Upper lobe of right lung (tissue), 1 donor: Measurements from ENCODE around the gene CALD1. TPM values are rescaled to one million over a fixed set of nuclear protein-coding genes. Genes with fewer than 3 reads are reported as not detected.

ENCODE experiments used
- ATAC-seq: fragments of 200-7000 bp; cut with Tn5 transposase; one replicate; pipeline ENCODE4 v1.9.1; 2020; ENCODE audit warnings: mild to moderate bottlenecking, moderate library complexity
- DNase-seq: peaks from one replicate; pipeline ENCODE4 v3.0.0-alpha.2; 2020
- H3K27ac ChIP-seq: fragments of 200-600 bp; one replicate; pipeline ENCODE4 v1.8.0; 2022
- H3K27me3 ChIP-seq: fragments of 200-600 bp; one replicate; pipeline ENCODE4 v1.8.0; 2022; ENCODE audit warnings: mild to moderate bottlenecking
- H3K36me3 ChIP-seq: fragments of 200-600 bp; one replicate; pipeline ENCODE4 v1.8.0; 2022
- H3K4me1 ChIP-seq: fragments of 200-600 bp; one replicate; pipeline ENCODE4 v1.8.0; 2022
- H3K4me3 ChIP-seq: fragments of 200-600 bp; one replicate; pipeline ENCODE4 v1.8.0; 2022; ENCODE audit warnings: mild to moderate bottlenecking
- H3K9me3 ChIP-seq: fragments of 200-600 bp; one replicate; pipeline ENCODE4 v1.8.0; 2022
- intact Hi-C: fragments of 100-400 bp; cut with DNase I; formaldehyde crosslinking; loops from one replicate; pipeline ENCODE4 v1.11.0; 2022
- total RNA-seq: library from RNA; stranded (reverse); fragmentation: NEBNext Ultra II Directional; extraction: Animal tissue kit (Norgen Biotek cat#: 25700); gene quantifications from one replicate; pipeline ENCODE4 v1.2.1, GENCODE V29; 2021
- TF ChIP-seq, protein P1 (sequence below): fragments of 200-600 bp; IDR thresholded peaks from one replicate; pipeline ENCODE4 v1.8.0; 2022; ENCODE audit warnings: antibody characterized with exemption
- donor health status: DM: no; HTN: yes; CAD: no; lungs with severe emphysema.

CALD1 gene
- total RNA-seq, 1 donor from 2014 or later = 213 TPM

DNA sequence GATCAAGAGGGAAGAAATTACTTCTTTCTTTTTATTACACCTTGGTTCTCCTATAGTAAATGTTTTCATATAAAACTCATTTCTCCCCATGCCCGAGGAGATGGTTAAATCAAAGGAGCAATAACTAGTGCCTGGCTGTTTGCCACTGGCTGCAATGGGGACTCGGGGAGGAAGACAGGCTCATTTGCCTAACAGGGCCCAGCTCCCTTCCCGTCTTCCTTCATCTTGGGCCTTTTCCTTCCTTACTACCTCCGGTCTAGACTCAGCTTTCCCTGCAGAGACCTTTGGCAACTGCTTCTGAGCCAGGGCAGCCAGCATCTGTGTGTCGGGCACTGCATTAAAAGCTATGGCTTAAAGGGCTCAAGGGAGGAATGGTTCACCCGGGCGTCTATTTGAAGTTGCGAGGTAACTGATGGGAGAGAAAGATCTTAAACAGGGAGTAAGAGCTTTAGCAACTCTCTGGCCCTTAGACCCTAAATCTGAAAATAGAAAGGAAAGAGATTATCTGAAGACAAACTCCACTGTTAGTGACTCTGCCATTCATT lies 63.5 kb downstream of the CALD1 start:
- Histone ChIP-seq H3K9me3 (no peaks in the 10 kb centered on the region), H3K27ac (no peak overlapping the region), H3K36me3 (peaks cover 9% of the 10 kb centered on the region), H3K27me3 (no peaks in the 10 kb centered on the region), H3K4me3 (no peak overlapping the region), H3K4me1 (no peaks in the 10 kb centered on the region)
- DNase-seq (no peak), ATAC-seq (no peak)
- TF ChIP-seq, protein P1, sequence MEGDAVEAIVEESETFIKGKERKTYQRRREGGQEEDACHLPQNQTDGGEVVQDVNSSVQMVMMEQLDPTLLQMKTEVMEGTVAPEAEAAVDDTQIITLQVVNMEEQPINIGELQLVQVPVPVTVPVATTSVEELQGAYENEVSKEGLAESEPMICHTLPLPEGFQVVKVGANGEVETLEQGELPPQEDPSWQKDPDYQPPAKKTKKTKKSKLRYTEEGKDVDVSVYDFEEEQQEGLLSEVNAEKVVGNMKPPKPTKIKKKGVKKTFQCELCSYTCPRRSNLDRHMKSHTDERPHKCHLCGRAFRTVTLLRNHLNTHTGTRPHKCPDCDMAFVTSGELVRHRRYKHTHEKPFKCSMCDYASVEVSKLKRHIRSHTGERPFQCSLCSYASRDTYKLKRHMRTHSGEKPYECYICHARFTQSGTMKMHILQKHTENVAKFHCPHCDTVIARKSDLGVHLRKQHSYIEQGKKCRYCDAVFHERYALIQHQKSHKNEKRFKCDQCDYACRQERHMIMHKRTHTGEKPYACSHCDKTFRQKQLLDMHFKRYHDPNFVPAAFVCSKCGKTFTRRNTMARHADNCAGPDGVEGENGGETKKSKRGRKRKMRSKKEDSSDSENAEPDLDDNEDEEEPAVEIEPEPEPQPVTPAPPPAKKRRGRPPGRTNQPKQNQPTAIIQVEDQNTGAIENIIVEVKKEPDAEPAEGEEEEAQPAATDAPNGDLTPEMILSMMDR = no peak
- intact Hi-C loops = no loop called here

DNA sequence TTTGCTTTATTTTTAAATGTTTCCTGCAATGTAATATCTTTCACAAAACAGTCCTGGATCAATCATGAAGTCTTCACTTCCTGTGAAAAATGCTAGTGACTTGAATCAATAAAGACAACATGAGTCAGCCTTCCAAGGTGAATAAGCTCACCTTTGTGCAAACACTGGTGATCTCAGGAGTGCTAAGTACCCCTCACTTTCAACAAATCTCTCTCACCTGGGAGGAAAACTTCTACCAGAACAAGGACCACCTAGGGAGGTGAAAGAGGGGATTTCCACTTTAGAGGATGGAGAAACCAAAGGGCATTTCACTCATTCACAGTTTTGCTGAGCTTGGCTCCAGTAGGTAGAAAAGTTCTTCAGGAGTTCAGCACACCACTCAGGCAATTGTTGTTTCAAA lies 64.8 kb downstream of the CALD1 start:
- no peaks in the 10 kb centered on the region for H3K9me3 ChIP-seq
- H3K4me1 ChIP-seq = no peaks in the 10 kb centered on the region
- intact Hi-C loops = no loop called here
- TF ChIP-seq, protein P1 = no peak
- no peaks in the 10 kb centered on the region for H3K27me3 ChIP-seq
- ATAC-seq = no peak
- no peak for DNase-seq
- no peak overlapping the region for H3K27ac ChIP-seq
- no peak overlapping the region for H3K4me3 ChIP-seq
- H3K36me3 ChIP-seq = peaks cover 9% of the 10 kb centered on the region

DNA sequence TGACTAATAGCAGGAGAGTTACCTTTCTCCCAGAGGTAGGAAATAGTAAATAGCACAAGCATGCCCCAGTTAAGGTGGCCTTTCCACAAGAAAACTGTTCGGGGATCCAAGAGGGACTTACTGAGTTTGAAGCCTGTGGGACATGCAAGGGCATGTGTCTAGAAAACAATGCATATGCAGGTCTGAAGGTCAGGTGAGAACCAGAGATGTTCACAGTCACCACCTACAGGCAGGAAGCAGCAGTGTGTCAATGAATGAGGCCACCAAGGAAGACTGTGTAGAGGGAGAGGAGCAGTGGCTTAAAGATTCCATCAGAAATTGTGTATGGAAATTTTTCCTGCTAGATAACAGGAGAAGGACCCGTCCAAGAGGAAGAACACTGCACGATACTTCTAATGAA lies 66.0 kb downstream of the CALD1 start:
- Histone ChIP-seq H3K4me3 (no peak overlapping the region), H3K4me1 (no peaks in the 10 kb centered on the region), H3K27ac (no peak overlapping the region), H3K27me3 (no peaks in the 10 kb centered on the region), H3K36me3 (peaks cover 9% of the 10 kb centered on the region), H3K9me3 (no peaks in the 10 kb centered on the region)
- intact Hi-C loops = no loop called here
- no peak for ATAC-seq
- TF ChIP-seq, protein P1 = peak; percentile 5
- DNase-seq = no peak

DNA sequence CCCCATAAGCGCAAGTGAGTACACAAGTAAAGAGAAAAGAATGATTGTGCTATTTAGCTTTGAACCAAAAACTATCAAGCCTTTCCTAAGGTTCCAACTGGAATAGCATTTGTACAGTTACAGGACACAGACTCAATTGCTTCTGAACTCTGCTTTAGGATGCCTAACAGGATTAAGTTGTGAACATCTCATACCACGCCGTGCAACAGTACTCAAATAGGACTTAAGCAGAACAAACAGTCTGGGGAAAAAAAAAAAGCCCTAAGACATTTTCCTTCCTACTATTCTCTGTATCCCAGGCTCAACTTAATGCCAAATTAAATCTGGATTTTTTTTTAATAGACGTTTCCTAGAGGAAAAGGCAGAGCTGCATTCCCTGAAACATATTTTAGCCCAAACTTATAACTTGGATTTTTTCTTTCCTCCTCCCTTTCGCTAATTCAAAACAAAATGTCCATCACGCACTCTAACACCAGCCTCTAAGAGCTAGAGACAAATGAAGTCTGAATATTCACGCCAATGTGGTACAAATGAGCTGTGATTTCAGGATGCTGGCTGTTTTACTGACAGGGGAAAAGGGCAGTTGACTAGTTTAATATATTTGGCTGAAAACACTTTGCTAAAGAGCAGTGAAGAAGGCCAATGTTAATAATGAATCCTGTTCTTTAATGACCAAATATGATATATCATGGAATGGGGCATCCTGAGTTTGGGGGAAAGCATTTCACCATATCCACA lies 68.6 kb downstream of the CALD1 start:
- Histone ChIP-seq H3K4me1 (no peaks in the 10 kb centered on the region), H3K27ac (no peak overlapping the region), H3K4me3 (no peak overlapping the region), H3K27me3 (no peaks in the 10 kb centered on the region), H3K36me3 (peaks cover 9% of the 10 kb centered on the region), H3K9me3 (no peaks in the 10 kb centered on the region)
- TF ChIP-seq, protein P1 = no peak
- ATAC-seq (no peak), DNase-seq (no peak)
- intact Hi-C loops = no loop called here

DNA sequence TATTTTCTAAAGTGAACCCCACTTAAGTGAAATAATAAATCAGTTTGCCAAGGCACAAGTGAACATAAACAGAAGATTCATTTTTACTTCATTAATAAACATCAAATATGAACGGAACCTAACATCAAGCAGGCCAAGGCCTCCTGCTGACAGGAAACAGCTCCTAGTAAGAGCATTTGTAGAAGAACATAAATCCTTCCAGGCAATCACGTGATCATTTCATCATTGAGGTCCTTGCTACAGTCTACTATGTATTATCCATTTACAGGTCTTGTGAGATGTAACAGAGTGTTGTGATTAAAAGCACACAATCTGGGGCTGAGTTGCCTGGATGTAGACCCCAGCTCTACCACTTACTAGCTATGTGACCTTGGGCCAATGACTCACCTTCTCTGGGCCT lies 70.6 kb downstream of the CALD1 start:
- TF ChIP-seq, protein P1 = no peak
- no peak for ATAC-seq
- intact Hi-C loops = no loop called here
- Histone ChIP-seq H3K27ac (no peak overlapping the region), H3K4me1 (no peaks in the 10 kb centered on the region), H3K27me3 (no peaks in the 10 kb centered on the region), H3K36me3 (peaks cover 1% of the 10 kb centered on the region), H3K4me3 (no peak overlapping the region), H3K9me3 (no peaks in the 10 kb centered on the region)
- DNase-seq = no peak
